Endothelial cell of umbilical vein (primary cell): Measurements from ENCODE around the gene PPOX. TPM values are rescaled to one million over a fixed set of nuclear protein-coding genes. Genes with fewer than 3 reads are reported as not detected.
A peak's percentile ranks its signal among the peaks of the same experiment; 100 is the strongest.

Experiments
- BruUV-seq: library from RNA; stranded (reverse); fragments of 400-500 nt; replicated peaks from 2 replicates; lab custom pipeline; 2021; lab: Mats Ljungman, UMichigan
- CTCF ChIA-PET: fragments of 300-600, 350-600 bp; sonication (Branson Sonifier 250); formaldehyde crosslinking; loops from one replicate; lab custom pipeline; 2021; ENCODE audit warnings: antibody characterized with exemption, inconsistent platforms; lab: Charles Lee
- POLR2A ChIA-PET: fragments of 300-600, 350-600 bp; sonication (Branson Sonifier 250); formaldehyde crosslinking; loops from one replicate; lab custom pipeline; 2021; ENCODE audit warnings: antibody characterized with exemption, inconsistent platforms; lab: Charles Lee
- DNase-seq: peaks from one replicate; pipeline ENCODE4 v3.0.0-alpha.2; 2011; ENCODE audit warnings: low read depth, low spot score
- FAIRE-seq: peaks from 2 replicates; lab custom pipeline; 2011; peaks lifted over from hg19 to GRCh38; lab: Jason Lieb, UNC
- H2AFZ ChIP-seq: 2 replicates; pipeline ENCODE4 v1.6.0; 2012; ENCODE audit warnings: low read depth, low read length, control low read depth, inconsistent platforms
- H3K27ac ChIP-seq: 2 replicates; pipeline ENCODE4 v1.5.1; 2011; ENCODE audit warnings: low read depth, mild to moderate bottlenecking, control low read depth, low read length, moderate library complexity; ENCODE audit not compliant: insufficient read depth
- H3K27me3 ChIP-seq, 2 experiments: 2 replicates each; pipeline versions ENCODE4 v1.6.0 to v1.6.1; 2011; ENCODE audit warnings: low read length in 2 of 2, mixed read lengths in 1 of 2; ENCODE audit not compliant: control insufficient read depth in 2 of 2, insufficient read depth in 2 of 2
- H3K36me3 ChIP-seq, 2 experiments: 2 replicates in 1 of 2; 3 replicates in 1 of 2; pipeline ENCODE4 v1.5.1; 2011; ENCODE audit warnings: low read length in 2 of 2, mild to moderate bottlenecking in 1 of 2, moderate library complexity in 1 of 2; ENCODE audit not compliant: control insufficient read depth in 2 of 2, insufficient read depth in 2 of 2; ENCODE audit errors: extremely low read depth in 1 of 2
- H3K4me1 ChIP-seq: 3 replicates; pipeline ENCODE4 v1.5.1; 2011; ENCODE audit warnings: mild to moderate bottlenecking, low read length; ENCODE audit not compliant: control insufficient read depth, insufficient read depth; ENCODE audit errors: extremely low read depth
- H3K4me2 ChIP-seq: 2 replicates; pipeline ENCODE4 v1.6.1; 2011; ENCODE audit warnings: low read length, control low read depth, mixed read lengths; ENCODE audit not compliant: insufficient read depth
- H3K4me3 ChIP-seq, 3 experiments: fragments of 200-600 bp in 1 of 3; sonication (generic), shearing (Covaris generic) in 1 of 3; replicated peaks in 1 of 3; 2 replicates each; pipeline ENCODE4 v1.5.1; 2011 to 2016; ENCODE audit warnings: control low read depth in 3 of 3, low read length in 3 of 3, mild to moderate bottlenecking in 2 of 3, inconsistent platforms in 1 of 3, low read depth in 1 of 3, moderate library complexity in 1 of 3; ENCODE audit not compliant: insufficient read depth in 1 of 3
- H3K79me2 ChIP-seq: 2 replicates; pipeline ENCODE4 v1.6.0; 2012; ENCODE audit warnings: low read length, inconsistent platforms; ENCODE audit not compliant: control insufficient read depth, insufficient read depth
- H3K9ac ChIP-seq: replicated peaks from 2 replicates; pipeline ENCODE3; 2011; ENCODE audit warnings: low read length, control low read depth; ENCODE audit not compliant: insufficient read depth; ENCODE audit errors: extremely low read depth
- H3K9me1 ChIP-seq: replicated peaks from 3 replicates; pipeline ENCODE4 v1.6.0; 2011; ENCODE audit warnings: mild to moderate bottlenecking, low read length; ENCODE audit not compliant: control insufficient read depth, insufficient read depth; ENCODE audit errors: extremely low read depth
- H3K9me3 ChIP-seq: replicated peaks from 2 replicates; pipeline ENCODE4 v1.5.1; 2012; ENCODE audit warnings: low read length, inconsistent platforms; ENCODE audit not compliant: control insufficient read depth, insufficient read depth
- H4K20me1 ChIP-seq: replicated peaks from 2 replicates; pipeline ENCODE3; 2011; ENCODE audit warnings: mild to moderate bottlenecking, low read length; ENCODE audit not compliant: control insufficient read depth, insufficient read depth; ENCODE audit errors: extremely low read depth
- CTCF ChIP-seq, 2 donors: IDR thresholded peaks; 1 replicate in 1 of 2; 2 replicates in 1 of 2; pipeline ENCODE4 v1.5.1; 2011; ENCODE audit warnings: low read length in 2 of 2, mild to moderate bottlenecking in 2 of 2, moderate library complexity in 2 of 2, control low read depth in 1 of 2, inconsistent platforms in 1 of 2, low read depth in 1 of 2; ENCODE audit not compliant: insufficient read depth in 1 of 2; ENCODE audit errors: extremely low read depth in 1 of 2
- EZH2 ChIP-seq: IDR thresholded peaks from 2 replicates; pipeline ENCODE4 v1.6.1; 2012; ENCODE audit warnings: borderline replicate concordance, low read depth, mild to moderate bottlenecking, moderate library complexity, low read length, inconsistent platforms; ENCODE audit not compliant: severe bottlenecking
- FOS ChIP-seq: IDR thresholded peaks from 2 replicates; pipeline ENCODE4 v1.6.1; 2011; ENCODE audit warnings: mild to moderate bottlenecking, low read length, moderate library complexity, borderline replicate concordance; ENCODE audit not compliant: insufficient read depth
- POLR2A ChIP-seq: IDR thresholded peaks from 2 replicates; pipeline ENCODE4 v1.6.1; 2012; ENCODE audit warnings: low read depth, mild to moderate bottlenecking, control low read depth, low read length
- dilution Hi-C: fragments of 300-500 bp; cut with MboI; formaldehyde crosslinking; loops from one replicate; pipeline ENCODE4 v1.15.0; 2019; ENCODE audit warnings: low sequenced_read_pairs; ENCODE audit not compliant: extremely low pct_ligation_motif_present
- intact Hi-C: fragments of 100-400 bp; cut with micrococcal nuclease; formaldehyde crosslinking; loops from one replicate; pipeline ENCODE4 v1.10.0; 2022
- polyA plus RNA-seq, 4 experiments: library from polyadenylated mRNA; depleted of rRNA in 3 of 4; stranded (reverse) in 3 of 4; unstranded in 1 of 4; fragments of >200 nt; gene quantifications; 2 replicates each; pipeline versions ENCODE4 v1.2.1 to v1.2.3, GENCODE V29; 2011 to 2012; ENCODE audit warnings: missing spikeins in 1 of 4
- total RNA-seq: library from RNA; stranded (reverse); gene quantifications from 2 replicates; pipeline ENCODE4 v1.2.3, GENCODE V29; 2021

The PPOX gene
- total and polyA plus RNA-seq, 2 donors (not counting 3 experiments of a cell fraction or from before 2014, with no cell fraction given): 26.4 to 28.5 TPM

- H3K4me2 ChIP-seq: no peak overlapping the region
- no peak overlapping the region for H3K4me3 ChIP-seq
- no TSS peak for BruUV-seq
- intact Hi-C loops: no loop called here
- peaks cover 19 to 29% of the 10 kb centered on the region in 2 experiments for H3K36me3 ChIP-seq
- peaks cover 36% of the 10 kb centered on the region for H3K79me2 ChIP-seq
- ChIA-PET CTCF (interaction anchor here (0.7 to 5.1 kb wide), 12 partner anchors 8 to 178 kb away, joined by 3 to 28 read pairs (median 4); partner anchors contain the start of genes ADAMTS4, FCER1G and TOMM40L), POLR2A (interaction anchor here (0.5 to 0.6 kb wide), 2 partner anchors 11 to 15 kb away, joined by 3 to 4 read pairs; no protein-coding TSS in a partner anchor)
- H3K9me3 ChIP-seq: no peaks in the 10 kb centered on the region
- H3K27ac ChIP-seq: peak overlapping the region; percentile 35
- dilution Hi-C loops: no loop called here
- H3K9ac ChIP-seq: no peak overlapping the region
- H2AFZ ChIP-seq: no peak overlapping the region
- H3K27me3 ChIP-seq: no peaks in the 10 kb centered on the region
- H3K4me1 ChIP-seq: peaks cover 20% of the 10 kb centered on the region
- TF ChIP-seq POLR2A (no peak), EZH2 (no peak), FOS (peak; percentile 22), CTCF (IDR thresholded peaks at IDR 0.05; ENCODE audit: extremely low read depth in 1 of 2, insufficient read depth in 1 of 2, low read depth in 1 of 2, low read length in 2 of 2) (no peak)
- FAIRE-seq (no peak), DNase-seq (no peak)
- no peaks in the 10 kb centered on the region for H3K9me1 ChIP-seq
- no peaks in the 10 kb centered on the region for H4K20me1 ChIP-seq
Measured at GRCh38 chr1:161206411-161207140, 40.4 kb downstream of the PPOX start.
